GM18520 (cell line): ENCODE measurements around the gene SLC7A10.
"Not testable (repeated sequence)": the region's sequence is repeated elsewhere in the genome, so short reads cannot be mapped to it uniquely, and the experiment has no call there.

Experiments
- ATAC-seq: cut with Tn5 transposase; IDR thresholded peaks from one replicate; pipeline ENCODE4 v1.9.1; 2021; ENCODE audit not compliant: unreplicated experiment

SLC7A10 gene

GRCh38 chr19:33219261-33219815 is 6.3 kb downstream of the SLC7A10 start:
- no peak for ATAC-seq

GRCh38 chr19:33217881-33218280 is 7.8 kb downstream of the SLC7A10 start:
- no peak for ATAC-seq

GRCh38 chr19:33216198-33216830 is 9.3 kb downstream of the SLC7A10 start:
- ATAC-seq = no peak

GRCh38 chr19:33215438-33216197 is 10.0 kb downstream of the SLC7A10 start:
- no peak for ATAC-seq

- ATAC-seq = no peak
These were observed 11.1 kb downstream of the SLC7A10 start for GRCh38 chr19:33214596-33214995.

- no peak for ATAC-seq
These were observed 13.0 kb downstream of the SLC7A10 start for GRCh38 chr19:33212436-33213172.

GRCh38 chr19:33211794-33212435 is 13.7 kb downstream of the SLC7A10 start:
- no peak for ATAC-seq

GRCh38 chr19:33210266-33210940 is 15.2 kb downstream of the SLC7A10 start:
- no peak for ATAC-seq

GRCh38 chr19:33209850-33210230 is 15.8 kb downstream of the SLC7A10 start:
- ATAC-seq = not testable (repeated sequence)

GRCh38 chr19:33208904-33209849 is 16.5 kb downstream of the SLC7A10 start:
- ATAC-seq = no peak

- ATAC-seq = no peak
These were observed 17.2 kb downstream of the SLC7A10 start for GRCh38 chr19:33208371-33208895.

- no peak for ATAC-seq
These were observed 17.7 kb downstream of the SLC7A10 start for GRCh38 chr19:33207903-33208302.

GRCh38 chr19:33207040-33207620 is 18.5 kb downstream of the SLC7A10 start:
- ATAC-seq = no peak

GRCh38 chr19:33206261-33207039 is 19.2 kb downstream of the SLC7A10 start:
- ATAC-seq = no peak

GRCh38 chr19:33205531-33206260 is 20.0 kb downstream of the SLC7A10 start:
- ATAC-seq = no peak

- no peak for ATAC-seq
These were observed 20.5 kb downstream of the SLC7A10 start for GRCh38 chr19:33205110-33205509.
